Upper lobe of left lung (tissue), 4 donors: ENCODE results near the gene DUT.

Experiments used
- EP300 ChIP-seq, 4 donors: sonication (generic); formaldehyde crosslinking; IDR thresholded peaks; one replicate each; pipeline ENCODE4 v1.5.1; 2017; ENCODE audit warnings: antibody characterized with exemption in 4 of 4, control low read depth in 2 of 4
- POLR2A ChIP-seq, 4 donors: fragments of 450-650 bp; IDR thresholded peaks; one replicate each; pipeline ENCODE4 v1.5.1; 2016 to 2017; ENCODE audit warnings: antibody characterized with exemption in 4 of 4, mild to moderate bottlenecking in 2 of 4
- TF ChIP-seq, protein P1 (sequence below), 6 experiments: fragments of 450-650 bp in 4 of 6; fragments of 200-600 bp in 2 of 6; sonication (generic) in 2 of 6; IDR thresholded peaks; one replicate each; pipeline ENCODE4 v1.5.1; 2016 to 2019; ENCODE audit warnings: antibody characterized with exemption in 6 of 6

DNA sequence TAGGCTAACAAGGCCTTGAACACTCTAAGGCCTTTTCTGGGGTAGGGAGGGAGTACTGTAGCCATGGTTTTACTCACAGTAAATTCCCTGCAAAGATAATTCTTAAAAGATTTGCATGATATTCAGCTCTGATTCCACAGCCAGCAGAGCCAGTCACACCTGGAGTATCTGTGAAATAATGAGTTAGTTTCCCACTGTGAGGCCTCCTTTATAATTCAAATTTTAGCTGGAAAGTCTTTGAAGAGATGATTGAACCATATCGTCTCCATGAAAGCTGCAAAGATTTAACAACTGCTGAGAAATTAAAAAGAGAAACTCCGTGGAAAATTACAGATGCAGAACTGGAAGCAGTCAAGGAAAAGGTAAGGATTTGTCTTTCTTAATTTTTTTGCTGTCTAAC is 32.3 kb upstream of the DUT start:
- TF ChIP-seq, protein P1, sequence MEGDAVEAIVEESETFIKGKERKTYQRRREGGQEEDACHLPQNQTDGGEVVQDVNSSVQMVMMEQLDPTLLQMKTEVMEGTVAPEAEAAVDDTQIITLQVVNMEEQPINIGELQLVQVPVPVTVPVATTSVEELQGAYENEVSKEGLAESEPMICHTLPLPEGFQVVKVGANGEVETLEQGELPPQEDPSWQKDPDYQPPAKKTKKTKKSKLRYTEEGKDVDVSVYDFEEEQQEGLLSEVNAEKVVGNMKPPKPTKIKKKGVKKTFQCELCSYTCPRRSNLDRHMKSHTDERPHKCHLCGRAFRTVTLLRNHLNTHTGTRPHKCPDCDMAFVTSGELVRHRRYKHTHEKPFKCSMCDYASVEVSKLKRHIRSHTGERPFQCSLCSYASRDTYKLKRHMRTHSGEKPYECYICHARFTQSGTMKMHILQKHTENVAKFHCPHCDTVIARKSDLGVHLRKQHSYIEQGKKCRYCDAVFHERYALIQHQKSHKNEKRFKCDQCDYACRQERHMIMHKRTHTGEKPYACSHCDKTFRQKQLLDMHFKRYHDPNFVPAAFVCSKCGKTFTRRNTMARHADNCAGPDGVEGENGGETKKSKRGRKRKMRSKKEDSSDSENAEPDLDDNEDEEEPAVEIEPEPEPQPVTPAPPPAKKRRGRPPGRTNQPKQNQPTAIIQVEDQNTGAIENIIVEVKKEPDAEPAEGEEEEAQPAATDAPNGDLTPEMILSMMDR (IDR thresholded peaks at IDR 0.05): no peak
- no peak for TF ChIP-seq EP300 (IDR thresholded peaks at IDR 0.05)
- no peak for TF ChIP-seq POLR2A (IDR thresholded peaks at IDR 0.05)
